GM18951 (cell line): ENCODE measurements around the gene PRKAR1B.

Experiments used
- POLR2A ChIP-seq: IDR thresholded peaks from 4 replicates; pipeline ENCODE4 v1.6.1; 2011; ENCODE audit warnings: mild to moderate bottlenecking; ENCODE audit not compliant: insufficient read length, insufficient read depth; ENCODE audit errors: extremely low read depth
- in situ Hi-C: fragments of 300-500 bp; cut with MboI; formaldehyde crosslinking; loops from one replicate; pipeline ENCODE4 v1.12.0; 2022; ENCODE audit warnings: low sequenced_read_pairs, mixed read lengths, inconsistent platforms; ENCODE audit not compliant: unreplicated experiment

PRKAR1B gene

DNA sequence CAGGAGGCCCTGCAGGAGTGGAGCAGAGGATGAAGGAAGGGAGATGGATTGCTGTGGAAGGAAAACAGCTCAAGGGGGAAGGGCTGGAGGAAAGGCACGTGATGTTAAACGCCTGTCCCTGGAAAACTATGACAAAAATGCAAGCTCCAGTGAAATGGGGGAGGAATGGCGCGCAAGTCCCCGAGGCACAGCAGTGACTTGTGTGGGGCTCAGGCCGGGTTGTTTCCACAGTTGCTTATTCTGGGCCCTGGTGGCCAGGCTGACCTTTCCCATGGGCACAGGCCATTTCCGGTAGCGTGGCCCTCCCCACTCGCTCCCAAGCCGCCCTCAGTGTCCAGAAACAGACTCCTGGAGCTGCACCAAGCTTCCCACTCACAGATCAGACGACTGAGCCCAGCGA lies 139.3 kb downstream of the PRKAR1B start:
- in situ Hi-C loops, result no loop called here

DNA sequence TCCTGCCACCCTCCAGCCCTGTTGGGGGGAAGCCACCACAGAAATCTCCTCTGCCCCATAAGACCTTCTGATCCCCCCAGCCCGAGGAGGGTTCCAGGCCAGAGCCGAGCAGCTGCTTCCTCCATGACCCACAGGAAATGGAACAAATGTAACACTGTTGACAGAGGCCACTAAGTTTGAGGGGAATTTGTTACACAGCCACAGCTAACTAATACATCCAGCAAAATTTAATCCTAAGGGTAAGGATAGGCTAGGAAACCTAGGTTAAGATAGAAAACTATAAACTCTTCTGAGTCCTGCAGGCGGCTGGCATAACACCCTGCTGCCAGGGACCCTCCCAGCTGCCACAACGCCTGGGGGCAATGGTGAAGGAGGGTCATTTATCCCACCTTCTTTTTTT lies 140.6 kb downstream of the PRKAR1B start:
- in situ Hi-C loops, result no loop called here
- no peak for TF ChIP-seq POLR2A

More for the DNA sequence above, 139.3 kb downstream of the PRKAR1B start:
- no peak for TF ChIP-seq POLR2A

- no peak for TF ChIP-seq POLR2A
- in situ Hi-C loops, result no loop called here
Observed at GRCh38 chr7:585873-586272, 141.2 kb downstream of the PRKAR1B start.

DNA sequence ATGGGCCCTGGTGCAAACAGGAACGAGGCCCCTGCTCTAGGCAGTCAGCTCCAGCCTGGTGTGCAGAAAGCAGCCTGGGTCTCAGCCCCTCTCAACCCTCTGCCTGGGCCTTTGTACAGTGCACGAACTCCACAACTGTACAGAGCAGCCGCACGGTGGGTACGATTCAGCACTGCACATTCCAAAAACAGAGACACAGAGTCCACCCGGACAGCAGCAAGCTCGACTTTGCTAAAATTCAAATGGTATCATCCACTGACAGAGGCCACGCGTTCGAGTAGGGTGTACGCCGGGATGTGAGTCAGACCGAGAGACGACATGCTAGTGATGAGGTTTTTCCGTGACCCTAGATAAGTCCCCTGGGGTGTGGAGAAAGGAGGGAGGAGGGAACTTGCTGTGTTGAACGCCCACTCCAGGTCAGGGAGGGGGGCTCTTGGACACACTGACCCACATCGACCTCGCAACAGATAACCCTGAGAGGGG lies 141.8 kb downstream of the PRKAR1B start:
- TF ChIP-seq POLR2A, result no peak
- in situ Hi-C loops, result no loop called here

GRCh38 chr7:584820-585219 lies 142.3 kb downstream of the PRKAR1B start:
- in situ Hi-C loops, result no loop called here
- TF ChIP-seq POLR2A, result no peak

- no peak for TF ChIP-seq POLR2A
Observed at GRCh38 chr7:584122-584465, 143.0 kb downstream of the PRKAR1B start.

DNA sequence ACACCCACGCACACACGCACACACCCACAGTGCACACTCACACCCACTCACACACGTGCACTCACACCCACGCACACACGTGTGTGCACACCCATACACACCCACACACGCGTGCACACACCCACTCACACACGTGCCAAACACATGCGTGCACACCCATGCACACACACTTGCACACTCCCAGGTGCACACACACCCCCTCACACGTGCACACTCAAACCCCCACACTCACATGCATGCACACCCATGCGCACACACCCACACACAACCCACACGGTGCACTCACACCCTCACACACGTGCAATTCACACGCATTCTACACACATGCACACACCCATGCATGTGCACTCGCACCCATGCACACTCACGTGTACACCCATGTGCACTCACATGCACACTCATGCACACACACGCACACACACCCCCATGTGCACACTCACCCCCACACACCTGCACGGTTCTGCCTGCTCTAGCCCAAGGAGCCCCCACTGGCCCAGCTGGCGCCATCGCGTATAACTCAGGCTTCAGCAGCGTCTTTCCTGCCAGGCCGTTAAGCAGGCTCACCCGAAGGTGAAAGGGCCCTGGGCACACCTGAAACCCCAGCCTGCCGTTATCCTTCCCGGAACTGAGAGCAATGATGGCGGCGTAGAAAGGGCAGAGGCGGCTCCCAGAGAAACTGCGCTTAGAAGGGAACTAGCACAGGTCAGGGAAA lies 143.5 kb downstream of the PRKAR1B start:
- TF ChIP-seq POLR2A, result no peak
- in situ Hi-C loops, result no loop called here

More at GRCh38 chr7:584122-584465, 143.0 kb downstream of the PRKAR1B start:
- in situ Hi-C loops, result no loop called here

DNA sequence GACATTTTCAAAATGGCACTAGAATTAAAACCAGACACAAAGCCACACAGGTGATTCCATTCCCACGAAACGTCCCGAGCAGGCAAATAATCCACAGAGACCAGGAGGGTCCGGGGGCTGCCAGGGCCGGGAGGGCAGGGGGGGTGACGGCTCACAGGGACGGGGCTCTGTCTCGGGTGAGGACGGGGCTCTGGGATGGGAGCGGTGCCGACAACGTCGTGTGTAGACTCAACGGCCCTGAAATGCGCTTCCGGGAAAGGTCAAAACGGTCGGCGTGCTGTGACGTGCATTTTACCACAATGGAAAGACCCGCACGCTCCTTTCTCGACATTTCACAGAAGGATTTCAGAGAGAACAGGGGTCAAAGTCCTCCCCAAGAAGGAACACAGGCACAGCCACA lies 144.2 kb downstream of the PRKAR1B start:
- in situ Hi-C loops, result no loop called here
- no peak for TF ChIP-seq POLR2A

GRCh38 chr7:582081-582835 lies 144.8 kb downstream of the PRKAR1B start:
- in situ Hi-C loops, result no loop called here
- TF ChIP-seq POLR2A, result no peak

- in situ Hi-C loops, result no loop called here
- TF ChIP-seq POLR2A, result no peak
Observed at GRCh38 chr7:578386-578785, 148.7 kb downstream of the PRKAR1B start.

DNA sequence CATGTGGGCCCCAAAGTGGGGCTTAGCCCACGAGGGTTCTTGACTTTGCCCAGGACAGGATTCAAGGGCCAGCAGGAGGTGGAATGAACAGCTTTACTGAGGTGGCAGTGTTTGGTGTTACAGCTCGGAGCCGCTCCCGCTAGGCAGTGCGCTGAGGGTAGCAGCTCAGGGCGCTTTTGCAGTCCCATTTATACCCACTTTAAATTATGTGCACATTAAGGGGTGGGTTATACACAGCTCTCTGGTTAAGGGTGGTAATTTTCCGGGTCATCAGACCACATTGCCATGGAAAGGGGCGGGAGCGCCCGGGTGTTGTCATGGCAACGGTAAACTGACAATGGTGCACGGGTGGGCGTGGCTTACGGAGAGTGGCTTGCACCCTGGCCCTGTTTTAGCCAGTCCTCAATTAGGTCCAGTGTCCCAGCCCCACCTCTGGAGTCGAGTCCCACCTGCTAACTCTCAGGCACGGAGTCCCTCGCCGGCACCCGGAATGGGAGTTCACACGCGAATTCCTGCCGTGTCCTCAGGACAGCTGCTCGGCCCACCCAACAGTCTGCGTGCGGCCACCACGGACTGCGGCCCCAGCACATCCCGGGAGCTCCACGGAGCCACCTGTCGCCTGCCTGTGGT lies 149.2 kb downstream of the PRKAR1B start:
- in situ Hi-C loops, result no loop called here
- TF ChIP-seq POLR2A, result no peak

GRCh38 chr7:577278-577665 lies 149.8 kb downstream of the PRKAR1B start:
- in situ Hi-C loops, result no loop called here
- no peak for TF ChIP-seq POLR2A

DNA sequence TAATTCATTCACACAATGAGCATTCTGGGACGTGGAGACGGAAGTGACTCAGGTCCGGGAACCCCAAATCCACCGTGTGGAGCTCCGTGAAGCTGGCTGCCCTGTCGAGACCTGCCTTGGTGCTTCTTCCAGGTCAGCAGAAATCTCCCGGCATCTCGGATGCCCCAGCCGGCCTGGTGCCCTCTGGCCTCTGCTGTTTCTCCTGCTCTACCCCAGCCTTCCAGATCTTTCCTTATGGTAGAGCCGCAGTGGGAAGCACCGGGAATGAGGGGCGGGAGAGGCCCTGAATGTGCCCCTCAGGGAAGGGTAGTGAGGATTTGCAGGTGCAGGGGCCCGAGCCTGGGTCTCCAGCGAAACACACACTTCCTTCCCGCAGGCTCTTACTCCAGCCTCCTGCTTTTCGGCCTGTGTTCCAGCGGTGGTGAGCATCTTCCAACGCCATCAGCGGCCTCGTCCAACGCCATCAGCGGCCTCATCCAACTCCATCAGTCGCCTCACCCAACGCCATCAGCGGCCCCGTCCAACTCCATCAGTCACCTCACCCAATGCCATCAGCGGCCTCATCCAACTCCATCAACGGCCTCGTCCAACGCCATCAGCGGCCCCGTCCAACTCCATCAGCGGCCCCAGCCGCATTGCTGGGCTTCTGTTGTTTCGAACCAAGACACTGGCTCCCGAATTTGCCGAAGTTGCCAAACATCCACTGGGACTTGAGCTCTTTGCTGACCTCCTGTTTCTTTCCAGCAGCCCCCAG lies 150.4 kb downstream of the PRKAR1B start:
- TF ChIP-seq POLR2A, result no peak
- in situ Hi-C loops, result no loop called here
